Psoas muscle (tissue), 8 donors: ENCODE measurements around the gene FGF3. TPM values are rescaled to one million over a fixed set of nuclear protein-coding genes. Genes with fewer than 3 reads are reported as not detected.
"Not testable (repeated sequence)": the region's sequence is repeated elsewhere in the genome, so short reads cannot be mapped to it uniquely, and the experiment has no call there.

Experiments
- ATAC-seq, 4 donors: fragments of 200-7000 bp; cut with Tn5 transposase; one replicate each; pipeline ENCODE4 v1.9.1; 2020; ENCODE audit warnings: moderate library complexity in 3 of 4, mild to moderate bottlenecking in 2 of 4
- DNase-seq, 2 donors: peaks; one replicate each; pipeline ENCODE4 v3.0.0-alpha.2; 2020
- H3K27ac ChIP-seq: fragments of 200-600 bp; one replicate; pipeline ENCODE4 v1.8.0; 2022
- H3K27me3 ChIP-seq, 3 donors: fragments of 200-600 bp in 1 of 3; one replicate each; pipeline versions ENCODE4 v1.6.1 to v1.8.0; 2013 to 2022; ENCODE audit warnings: low read length in 2 of 3, mild to moderate bottlenecking in 2 of 3, moderate library complexity in 1 of 3; ENCODE audit not compliant: insufficient read depth in 3 of 3
- H3K36me3 ChIP-seq, 2 donors: fragments of 200-600 bp in 1 of 2; one replicate each; pipeline versions ENCODE4 v1.6.1 to v1.8.0; 2013 to 2022; ENCODE audit warnings: low read depth in 1 of 2, mild to moderate bottlenecking in 1 of 2, moderate library complexity in 1 of 2; ENCODE audit not compliant: insufficient read depth in 1 of 2
- H3K4me1 ChIP-seq: fragments of 200-600 bp; one replicate; pipeline ENCODE4 v1.8.0; 2022
- H3K4me3 ChIP-seq: fragments of 200-600 bp; one replicate; pipeline ENCODE4 v1.8.0; 2022; ENCODE audit warnings: mild to moderate bottlenecking
- H3K9me3 ChIP-seq: fragments of 200-600 bp; one replicate; pipeline ENCODE4 v1.8.0; 2022
- CTCF ChIP-seq: fragments of 200-600 bp; IDR thresholded peaks from one replicate; pipeline ENCODE4 v1.8.0; 2022; ENCODE audit warnings: antibody characterized with exemption
- WGBS, 3 donors: extraction: QIAGEN DNeasy Blood & Tissue Kit; methylation state at CpG; one replicate each; pipeline versions ENCODE4 v1.1.6 to v1.1.7; 2013; 5-methylcytosine and 5-hydroxymethylcytosine counted together
- intact Hi-C, 2 donors: fragments of 100-400 bp; cut with DNase I; formaldehyde crosslinking; loops; one replicate each; pipeline versions ENCODE4 v1.11.0 to v1.14.2; 2022
- polyA plus RNA-seq, 3 donors: library from polyadenylated mRNA; stranded (reverse); fragments of 200-250 nt; gene quantifications; one replicate each; pipeline ENCODE4 v1.2.3, GENCODE V29; 2013
- total RNA-seq, 4 donors: library from RNA; stranded (reverse); fragmentation: NEBNext Ultra II Directional in 2 of 4; extraction: Animal tissue kit (Norgen Biotek cat#: 25700) in 2 of 4; gene quantifications; one replicate each; pipeline versions ENCODE4 v1.2.1 to v1.2.4, GENCODE V29; 2021 to 2023
- donor health status: healthy with polysubstance abuse.
- donor health status: DM: no; HTN: no; CAD: no; lungs with moderate emphysema.
- donor health status: Bipolar disorder and iron deficiency.
- donor health status: healthy.
- donor health status: DM: yes; HTN: yes; CAD: no.
- donor health status: DM: no; HTN: no; CAD: no.
- donor health status: DM: no; HTN: no; CAD: no.
- donor health status: DM: yes; HTN: yes; CAD: no.

Gene FGF3
- total and polyA plus RNA-seq, 7 donors = not detected

- Histone ChIP-seq H3K27ac (no peak overlapping the region), H3K4me3 (no peak overlapping the region), H3K36me3 (no peaks in the 10 kb centered on the region), H3K27me3 (peaks cover 13 to 78% (median 30%) of the 10 kb centered on the region in 3 donors), H3K4me1 (no peaks in the 10 kb centered on the region), H3K9me3 (no peaks in the 10 kb centered on the region)
- intact Hi-C loops = no loop called here
- no peak for TF ChIP-seq CTCF
- no peak for DNase-seq
- no peak for ATAC-seq
- 8 to 13% (median 8%) methylated on average over 19 to 30 of the region's 30 CpGs for WGBS, 3 donors
Observed at GRCh38 chr11:69773626-69774353, 45.4 kb downstream of the FGF3 start.

- no peak for ATAC-seq
Observed at GRCh38 chr11:69771466-69771865, 47.8 kb downstream of the FGF3 start.

GRCh38 chr11:69770540-69770939 lies 48.7 kb downstream of the FGF3 start:
- no peak for TF ChIP-seq CTCF
- intact Hi-C loops = no loop called here
- H3K27me3 ChIP-seq = peaks cover 13 to 59% (median 28%) of the 10 kb centered on the region in 3 donors
- ATAC-seq (no peak), DNase-seq (no peak)
- 19 to 25% (median 21%) methylated on average over 5 of the region's 5 CpGs for WGBS, 3 donors
- no peaks in the 10 kb centered on the region for H3K36me3 ChIP-seq
- no peak overlapping the region for H3K27ac ChIP-seq
- H3K9me3 ChIP-seq = no peaks in the 10 kb centered on the region
- no peaks in the 10 kb centered on the region for H3K4me1 ChIP-seq
- no peak overlapping the region for H3K4me3 ChIP-seq

More at GRCh38 chr11:69771466-69771865, 47.8 kb downstream of the FGF3 start:
- no peak for DNase-seq
- no peaks in the 10 kb centered on the region for H3K36me3 ChIP-seq
- no peak overlapping the region for H3K4me3 ChIP-seq
- H3K4me1 ChIP-seq = no peaks in the 10 kb centered on the region
- no peak for TF ChIP-seq CTCF
- no peak overlapping the region for H3K27ac ChIP-seq
- intact Hi-C loops = no loop called here
- 31 to 42% (median 35%) methylated on average over 7 of the region's 7 CpGs for WGBS, 3 donors
- H3K9me3 ChIP-seq = no peaks in the 10 kb centered on the region
- H3K27me3 ChIP-seq = peaks cover 13 to 68% (median 30%) of the 10 kb centered on the region in 3 donors

GRCh38 chr11:69765498-69765995 lies 53.7 kb downstream of the FGF3 start:
- no peak for ATAC-seq
- H3K4me3 ChIP-seq = no peak overlapping the region
- peaks cover 0 to 41% (median 11%) of the 10 kb centered on the region in 3 donors for H3K27me3 ChIP-seq
- no peak overlapping the region for H3K27ac ChIP-seq
- H3K36me3 ChIP-seq = no peaks in the 10 kb centered on the region
- no peak for TF ChIP-seq CTCF
- DNase-seq = no peak
- WGBS, 3 donors = 64 to 70% (median 67%) methylated on average over 10 of the region's 10 CpGs
- H3K4me1 ChIP-seq = no peaks in the 10 kb centered on the region
- no peaks in the 10 kb centered on the region for H3K9me3 ChIP-seq
- intact Hi-C loops = no loop called here

GRCh38 chr11:69764918-69765317 lies 54.3 kb downstream of the FGF3 start:
- ATAC-seq, H3K36me3 ChIP-seq, intact Hi-C loops, H3K4me1 ChIP-seq, H3K27ac ChIP-seq, H3K4me3 ChIP-seq, H3K9me3 ChIP-seq, DNase-seq: not testable (repeated sequence)
- 82 to 93% (median 89%) methylated on average over 7 of the region's 7 CpGs for WGBS, 3 donors
- H3K27me3 ChIP-seq = peaks cover 0 to 38% (median 11%) of the 10 kb centered on the region in 3 donors
